ENCODE measurements around the gene VAV2. TPM values are rescaled to one million over a fixed set of nuclear protein-coding genes. Genes with fewer than 3 reads are reported as not detected.

The VAV2 gene
- total and polyA plus RNA-seq, 2 of the 4 experiments (the other 2 are of a cell fraction) = 10.8 to 13.4 TPM

DNA sequence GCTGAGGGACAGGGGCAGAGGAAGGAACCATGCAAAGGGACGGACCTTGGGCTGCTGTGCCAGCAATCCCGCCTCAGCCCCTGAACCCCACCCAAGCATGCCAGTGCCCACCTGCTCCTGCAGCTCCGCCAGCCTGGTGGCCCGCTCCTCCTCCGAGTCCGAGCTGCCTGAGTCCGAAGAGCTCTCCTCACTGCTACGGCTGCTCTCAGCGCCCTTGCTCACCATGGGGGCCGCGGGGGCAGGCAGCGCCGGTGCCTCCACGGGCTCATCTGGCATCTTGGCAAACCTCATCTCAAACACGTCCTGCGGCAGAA lies 49.5 kb upstream of the VAV2 start:
- Histone ChIP-seq H3K4me2 (ENCODE audit: low read depth, low read length) (no peak overlapping the region), H3K79me1 (ENCODE audit: low read depth in 1 of 2, low read length in 2 of 2) (peaks cover 7 to 22% of the 10 kb centered on the region in 2 experiments; a peak in 3 of 4 replicates), H3K27ac (ENCODE audit: insufficient read depth, low read length) (no peak overlapping the region), H3K27me3 (ENCODE audit: control insufficient read depth, insufficient read depth, low read length) (no peaks in the 10 kb centered on the region), H3K4ac (ENCODE audit: low read depth, low read length) (no peak overlapping the region), H3K23ac (ENCODE audit: low read depth, low read length) (no peak overlapping the region), H3K9me1 (ENCODE audit: insufficient read depth, low read length) (no peaks in the 10 kb centered on the region), H3K14ac (replicated peaks; ENCODE audit: low read depth, low read length) (no peak overlapping the region), H3K4me1 (ENCODE audit: control insufficient read depth, insufficient read depth, low read length) (no peaks in the 10 kb centered on the region), H3K4me3 (ENCODE audit: insufficient read depth, low read depth, low read length) (no peak overlapping the region), H4K5ac (ENCODE audit: low read depth, low read length) (no peak overlapping the region), H4K8ac (ENCODE audit: low read depth in 2 of 2, low read length in 2 of 2) (no peak overlapping the region), H2BK5ac (ENCODE audit: low read depth, low read length, poor library complexity, severe bottlenecking) (no peak overlapping the region), H2AK5ac (ENCODE audit: low read depth, low read length) (no peak overlapping the region), H4K91ac (ENCODE audit: insufficient read depth, low read depth, low read length) (no peak overlapping the region), H4K20me1 (ENCODE audit: insufficient read depth, low read length) (peaks cover 6% of the 10 kb centered on the region; the same call in 1 of the 2 replicates), H3K9ac (ENCODE audit: low read depth, low read length) (no peak overlapping the region), H3K18ac (ENCODE audit: low read depth, low read length) (no peak overlapping the region), H3K36me3 (ENCODE audit: control insufficient read depth, insufficient read depth, low read length) (peaks cover 56% of the 10 kb centered on the region), H2AFZ (replicated peaks; ENCODE audit: low read length, poor library complexity) (no peak overlapping the region), H2BK120ac (ENCODE audit: low read depth, low read length) (no peak overlapping the region), H3K56ac (ENCODE audit: extremely low read depth, insufficient read depth, low read length) (no peak overlapping the region), H3K9me3 (ENCODE audit: control insufficient read depth, insufficient read depth, low read length) (no peaks in the 10 kb centered on the region), H2BK20ac (ENCODE audit: low read depth, low read length) (no peak overlapping the region), H2BK15ac (ENCODE audit: low read depth, low read length) (no peak overlapping the region), H2AK9ac (replicated peaks; ENCODE audit: low read depth, low read length, poor library complexity) (no peak overlapping the region)
- ChIA-PET POLR2A (ENCODE audit: unreplicated experiment) (no interaction called here), CTCF (interaction anchor here (1.0 kb wide), 1 partner anchor 11 kb away, joined by 4 read pairs; no protein-coding TSS in a partner anchor)
- no TSS peak for BruUV-seq (replicated peaks)
- in situ Hi-C loops (cut with MboI; ENCODE audit: low sequenced_read_pairs) = no loop called here
- DNase-seq = no peak
- TF ChIP-seq POLR2A (IDR thresholded peaks at IDR 0.05; ENCODE audit: low read depth, low read length) = no peak
- no peak for TF ChIP-seq SMC3 (IDR thresholded peaks at IDR 0.05; ENCODE audit: low read depth, low read length)
- no peak for TF ChIP-seq MAZ (IDR thresholded peaks at IDR 0.05; ENCODE audit: borderline replicate concordance, low read depth, low read length)
- no peak for TF ChIP-seq CHD1 (IDR thresholded peaks at IDR 0.05; ENCODE audit: low read depth, low read length)
- TF ChIP-seq FOS (IDR thresholded peaks at IDR 0.05; ENCODE audit: low read depth, low read length) = no peak
- TF ChIP-seq RAD21 (IDR thresholded peaks at IDR 0.05; ENCODE audit: low read length) = no peak
- TF ChIP-seq RFX5 (IDR thresholded peaks at IDR 0.05; ENCODE audit: low read depth, low read length) = no peak
- TF ChIP-seq, protein P1, sequence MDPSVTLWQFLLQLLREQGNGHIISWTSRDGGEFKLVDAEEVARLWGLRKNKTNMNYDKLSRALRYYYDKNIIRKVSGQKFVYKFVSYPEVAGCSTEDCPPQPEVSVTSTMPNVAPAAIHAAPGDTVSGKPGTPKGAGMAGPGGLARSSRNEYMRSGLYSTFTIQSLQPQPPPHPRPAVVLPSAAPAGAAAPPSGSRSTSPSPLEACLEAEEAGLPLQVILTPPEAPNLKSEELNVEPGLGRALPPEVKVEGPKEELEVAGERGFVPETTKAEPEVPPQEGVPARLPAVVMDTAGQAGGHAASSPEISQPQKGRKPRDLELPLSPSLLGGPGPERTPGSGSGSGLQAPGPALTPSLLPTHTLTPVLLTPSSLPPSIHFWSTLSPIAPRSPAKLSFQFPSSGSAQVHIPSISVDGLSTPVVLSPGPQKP (IDR thresholded peaks at IDR 0.05; ENCODE audit: borderline replicate concordance, low read depth, low read length) = no peak
- no peak for TF ChIP-seq MAFK (IDR thresholded peaks at IDR 0.05; ENCODE audit: low read depth, low read length)
- no peak for TF ChIP-seq NFE2L2 (IDR thresholded peaks at IDR 0.05; ENCODE audit: low read depth, low read length)
- no peak for TF ChIP-seq BHLHE40 (IDR thresholded peaks at IDR 0.05; ENCODE audit: low read depth, low read length)
- 91% methylated on average over 8 of the region's 16 CpGs; no CpG with 5 or more reads in 1 of the 2 experiments for WGBS, 2 experiments (ENCODE audit: extremely low coverage in 2 of 2, insufficient read length in 1 of 2)
- no peak for ATAC-seq (ENCODE audit: low read depth)
- intact Hi-C loops (cut with micrococcal nuclease) = no loop called here
- dilution Hi-C loops (cut with HindIII; ENCODE audit: low sequenced_read_pairs, unreplicated experiment) = no loop called here
